HepG2 (cell line): ENCODE results near the gene USP24. TPM values are rescaled to one million over a fixed set of nuclear protein-coding genes. Genes with fewer than 3 reads are reported as not detected.

Source experiments
- ATAC-seq: fragments of 200-7000 bp; cut with Tn5 transposase; 3 replicates; pipeline ENCODE4 v1.9.1; 2020; ENCODE audit warnings: mild to moderate bottlenecking, moderate library complexity
- BruUV-seq: library from RNA; stranded (reverse); fragments of 400-500 nt; replicated peaks from 2 replicates; lab custom pipeline; 2021; lab: Mats Ljungman, UMichigan
- CTCF ChIA-PET: fragments of 300-600 bp; formaldehyde crosslinking; extraction: SDS; loops from one replicate; lab custom pipeline; 2021; ENCODE audit warnings: low total read pairs, inconsistent platforms, low intra/inter-chr PET ratio; lab: Yijun Ruan, JAX
- POLR2A ChIA-PET: fragments of 350-600 bp; sonication (Branson Sonifier 250); formaldehyde crosslinking; loops from one replicate; lab custom pipeline; 2020; ENCODE audit warnings: antibody characterized with exemption, inconsistent platforms; lab: Yijun Ruan, JAX
- DNase-seq: peaks from one replicate; pipeline ENCODE4 v3.0.0-alpha.2; 2015; ENCODE audit warnings: low spot score
- FAIRE-seq: peaks from 3 replicates; lab custom pipeline; 2011; peaks lifted over from hg19 to GRCh38; lab: Jason Lieb, UNC
- H2AFZ ChIP-seq: one replicate; pipeline ENCODE4 v1.6.1; 2011; ENCODE audit warnings: low read length, inconsistent platforms
- H3K27ac ChIP-seq: fragments of 300-600 bp; 3 replicates; pipeline ENCODE4 v1.8.0; 2011; ENCODE audit warnings: mixed run types, mild to moderate bottlenecking, mixed read lengths, low read length, inconsistent platforms; ENCODE audit not compliant: insufficient read depth; ENCODE audit errors: extremely low read length
- H3K27me3 ChIP-seq, 2 experiments: fragments of 200-600 bp in 1 of 2; 2 replicates in 1 of 2; 3 replicates in 1 of 2; pipeline versions ENCODE4 v1.6.0 to v1.8.0; 2011; ENCODE audit warnings: low read length in 2 of 2, mild to moderate bottlenecking in 2 of 2, moderate library complexity in 2 of 2, inconsistent platforms in 1 of 2; ENCODE audit not compliant: insufficient read depth in 2 of 2, control insufficient read depth in 1 of 2
- H3K36me3 ChIP-seq, 2 experiments: fragments of 200-600 bp in 1 of 2; replicated peaks in 1 of 2; 2 replicates in 1 of 2; 3 replicates in 1 of 2; pipeline versions ENCODE4 v1.5.1 to v1.8.0; 2011; ENCODE audit warnings: low read length in 2 of 2, inconsistent platforms in 1 of 2; ENCODE audit not compliant: insufficient read depth in 2 of 2, control insufficient read depth in 1 of 2
- H3K4me1 ChIP-seq: 2 replicates; pipeline ENCODE4 v1.5.1; 2012; ENCODE audit warnings: low read length, inconsistent platforms; ENCODE audit not compliant: insufficient read depth
- H3K4me2 ChIP-seq: 2 replicates; pipeline ENCODE4 v1.6.0; 2011; ENCODE audit warnings: low read depth, low read length, inconsistent platforms
- H3K4me3 ChIP-seq, 3 experiments: fragments of 200-600 bp in 1 of 3; sonication (generic), shearing (Covaris generic) in 1 of 3; replicated peaks in 1 of 3; 2 replicates each; pipeline ENCODE4 v1.5.1; 2011 to 2016; ENCODE audit warnings: low read length in 3 of 3, inconsistent platforms in 2 of 3, low read depth in 2 of 3, mild to moderate bottlenecking in 2 of 3, control low read depth in 1 of 3, mixed read lengths in 1 of 3; ENCODE audit not compliant: insufficient read depth in 1 of 3
- H3K79me2 ChIP-seq: one replicate; pipeline ENCODE4 v1.6.1; 2011; ENCODE audit warnings: low read length, inconsistent platforms; ENCODE audit not compliant: insufficient read depth
- H3K9ac ChIP-seq: 2 replicates; pipeline ENCODE4 v1.6.0; 2011; ENCODE audit warnings: mild to moderate bottlenecking, low read depth, low read length, inconsistent platforms; ENCODE audit not compliant: insufficient read depth
- H3K9me3 ChIP-seq: 2 replicates; pipeline ENCODE4 v1.5.1; 2012; ENCODE audit warnings: mild to moderate bottlenecking, low read length
- H4K20me1 ChIP-seq: 2 replicates; pipeline ENCODE4 v1.6.0; 2011; ENCODE audit warnings: inconsistent platforms, mild to moderate bottlenecking, low read length, moderate library complexity; ENCODE audit not compliant: insufficient read depth
- AFF4 ChIP-seq: sonication (generic); formaldehyde crosslinking; IDR thresholded peaks from 2 replicates; pipeline ENCODE4 v1.4.0; 2020; ENCODE audit warnings: missing genetic modification reagents
- FOXP1 ChIP-seq, 2 experiments: fragments of 450-650 bp in 1 of 2; IDR thresholded peaks; 2 replicates each; pipeline ENCODE4 v1.6.1; 2017 to 2018; ENCODE audit warnings: antibody characterized with exemption in 1 of 2
- LBX2 ChIP-seq: sonication (generic); formaldehyde crosslinking; IDR thresholded peaks from 2 replicates; pipeline ENCODE4 v1.5.0; 2020; ENCODE audit warnings: missing genetic modification reagents, mild to moderate bottlenecking, borderline replicate concordance
- ZBTB33 ChIP-seq: sonication (generic); formaldehyde crosslinking; IDR thresholded peaks from 2 replicates; pipeline ENCODE4 v1.4.0; 2020; ENCODE audit warnings: missing genetic modification reagents
- ZFP37 ChIP-seq: sonication (generic); formaldehyde crosslinking; IDR thresholded peaks from 2 replicates; pipeline ENCODE4 v1.4.0; 2020; ENCODE audit warnings: missing genetic modification reagents, borderline replicate concordance
- ZNF678 ChIP-seq: sonication (generic); formaldehyde crosslinking; IDR thresholded peaks from 2 replicates; pipeline ENCODE4 v1.4.0; 2020; ENCODE audit warnings: mild to moderate bottlenecking, missing genetic modification reagents
- ZNF761 ChIP-seq: sonication (generic); formaldehyde crosslinking; conservative IDR thresholded peaks from 2 replicates; pipeline ENCODE4 v1.4.0; 2020; ENCODE audit warnings: mild to moderate bottlenecking, missing genetic modification reagents
- WGBS: methylation state at CpG from one replicate; pipeline ENCODE4 v1.1.6; 2017; ENCODE audit warnings: low lambda C conversion rate; 5-methylcytosine and 5-hydroxymethylcytosine counted together
- in situ Hi-C: cut with HindIII; loops from 2 replicates; pipeline ENCODE4 v1.10.0; 2017; ENCODE audit warnings: low pct_unique_long_range_greater_than_20kb; ENCODE audit not compliant: extremely low pct_ligation_motif_present
- intact Hi-C: fragments of 100-400 bp; cut with micrococcal nuclease; formaldehyde crosslinking; loops from one replicate; pipeline ENCODE4 v1.10.0; 2022; ENCODE audit not compliant: unreplicated experiment
- polyA plus RNA-seq, 8 experiments: library from polyadenylated mRNA; depleted of rRNA in 3 of 8; stranded (reverse) in 7 of 8; unstranded in 1 of 8; fragments of >200 nt; fragmentation: Illumina TruSeq in 4 of 8; extraction: Trizol in 4 of 8; gene quantifications; 2 replicates each; pipeline versions ENCODE4 v1.2.1 to v1.2.3, GENCODE V29; 2011 to 2016; ENCODE audit warnings: low read depth in 4 of 8, missing spikeins in 1 of 8, mixed read lengths in 1 of 8; ENCODE audit not compliant: insufficient read depth in 1 of 8
- total RNA-seq, 5 experiments: library from RNA; depleted of rRNA; stranded (reverse); fragments of >200 nt; fragmentation: Illumina TruSeq; extraction: Trizol; gene quantifications; 2 replicates each; pipeline ENCODE4 v1.2.3, GENCODE V29; 2016; ENCODE audit warnings: low read depth in 1 of 5

The USP24 gene
- total and polyA plus RNA-seq, 2 of the 13 experiments (the other 11 are each of a cell fraction or from before 2014, with no cell fraction given), result 18.8 to 47.6 TPM

GRCh38 chr1:55084257-55084656 is 130.9 kb downstream of the USP24 start:
- in situ Hi-C loops, result no loop called here
- ATAC-seq (no peak), DNase-seq (no peak), FAIRE-seq (no peak)
- H3K79me2 ChIP-seq, result no peaks in the 10 kb centered on the region
- TF ChIP-seq LBX2 (CRISPR knock-in tag), result no peak
- no peak for TF ChIP-seq AFF4
- TF ChIP-seq ZNF761, result no peak
- no peak for TF ChIP-seq ZBTB33
- no peak for TF ChIP-seq FOXP1 (IDR thresholded peaks at IDR 0.05)
- TF ChIP-seq FOXP1 (CRISPR knock-in tag; IDR thresholded peaks at IDR 0.05), result no peak
- no peak for TF ChIP-seq ZNF678 (CRISPR knock-in tag)
- TF ChIP-seq ZFP37 (CRISPR knock-in tag), result no peak
- 96% methylated on average over 7 of the region's 7 CpGs for WGBS
- intact Hi-C loops, result loop anchor here (10.0 kb wide), 1 partner anchor 51 kb away; no protein-coding TSS in a partner anchor
- H3K9ac ChIP-seq, result no peak overlapping the region
- no peak overlapping the region for H3K4me3 ChIP-seq
- H2AFZ ChIP-seq, result no peak overlapping the region
- BruUV-seq, result no TSS peak
- peaks cover 34 to 86% of the 10 kb centered on the region in 2 experiments for H3K36me3 ChIP-seq
- H3K9me3 ChIP-seq, result no peaks in the 10 kb centered on the region
- no peak overlapping the region for H3K4me2 ChIP-seq
- H3K27ac ChIP-seq, result no peak overlapping the region
- no peaks in the 10 kb centered on the region for H4K20me1 ChIP-seq
- POLR2A ChIA-PET, result no interaction called here
- no peaks in the 10 kb centered on the region for H3K4me1 ChIP-seq
- CTCF ChIA-PET, result no interaction called here
- no peaks in the 10 kb centered on the region for H3K27me3 ChIP-seq
